Pericardium fibroblast (primary cell): ENCODE data around the gene BBS12. TPM values are rescaled to one million over a fixed set of nuclear protein-coding genes. Genes with fewer than 3 reads are reported as not detected.

Experiments used
- total RNA-seq: library from RNA; depleted of rRNA; stranded (reverse); fragments of >200 nt; gene quantifications from 2 replicates; pipeline ENCODE4 v1.2.3, GENCODE V29; 2015

The BBS12 gene
- total RNA-seq, result 5.0 and 6.0 TPM in 2 replicates

GRCh38 chr4:122732329-122733026 is at the start of gene BBS12:
Gene BBS12, plus strand, starts transcription at chr4:122732704. Its CDS starts 9,189 bp downstream, at chr4:122741893.

Other genes with a start within 250 kb of the BBS12 start
- gene IL21, start 111.6 kb upstream of the BBS12 start, total RNA-seq, result not detected in 2 replicates
- gene FGF2, start 94.1 kb downstream of the BBS12 start, total RNA-seq, result 10.6 and 27.4 TPM in 2 replicates
- 5.8 and 6.5 TPM in 2 replicates for gene NUDT6, start 189.9 kb downstream of the BBS12 start, total RNA-seq